Natural killer cell (primary cell): Measurements from ENCODE around the gene PER2. TPM values are rescaled to one million over a fixed set of nuclear protein-coding genes. Genes with fewer than 3 reads are reported as not detected.
A peak's percentile ranks its signal among the peaks of the same experiment; 100 is the strongest.

Experiments used
- ATAC-seq, 3 donors: fragments of 150-1000 bp in 2 of 3; fragments of 200-7000 bp in 1 of 3; cut with Tn5 transposase; 1 replicate in 1 of 3; 2 replicates in 2 of 3; pipeline ENCODE4 v1.10.0; 2021; ENCODE audit warnings: mild to moderate bottlenecking in 2 of 3, moderate library complexity in 2 of 3
- DNase-seq, 2 donors: peaks; one replicate each; pipeline versions ENCODE4 v3.0.0 to v3.0.0-alpha.2; 2013 to 2021; ENCODE audit warnings: mixed read lengths in 1 of 2
- H3K27ac ChIP-seq: one replicate; pipeline ENCODE4 v1.5.1; 2013; ENCODE audit warnings: mild to moderate bottlenecking, low read length
- H3K27me3 ChIP-seq: one replicate; pipeline ENCODE4 v1.6.1; 2013; ENCODE audit warnings: low read length; ENCODE audit not compliant: control insufficient read depth, insufficient read depth
- H3K36me3 ChIP-seq: one replicate; pipeline ENCODE4 v1.6.1; 2013; ENCODE audit warnings: low read length; ENCODE audit not compliant: control insufficient read depth, insufficient read depth
- H3K4me1 ChIP-seq: one replicate; pipeline ENCODE4 v1.6.1; 2013; ENCODE audit warnings: low read length; ENCODE audit not compliant: control insufficient read depth, insufficient read depth
- H3K4me3 ChIP-seq: one replicate; pipeline ENCODE4 v1.5.1; 2013; ENCODE audit warnings: low read length
- H3K9me3 ChIP-seq: one replicate; pipeline ENCODE4 v1.6.1; 2013; ENCODE audit warnings: low read length; ENCODE audit not compliant: control insufficient read depth, insufficient read depth
- H3K27ac Mint-ChIP-seq, 2 donors: one replicate each; pipeline ENCODE4 v1.8.0; 2022; ENCODE audit warnings: mild to moderate bottlenecking in 2 of 2, mixed read lengths in 2 of 2, moderate library complexity in 1 of 2
- H3K27me3 Mint-ChIP-seq, 2 donors: one replicate each; pipeline ENCODE4 v1.8.0; 2022; ENCODE audit warnings: low read depth in 2 of 2, mixed read lengths in 2 of 2
- H3K36me3 Mint-ChIP-seq: one replicate; pipeline ENCODE4 v1.8.0; 2022; ENCODE audit warnings: mixed read lengths
- H3K4me1 Mint-ChIP-seq, 2 donors: one replicate each; pipeline ENCODE4 v1.8.0; 2022; ENCODE audit warnings: mixed read lengths in 2 of 2
- H3K4me3 Mint-ChIP-seq: one replicate; pipeline ENCODE4 v1.8.0; 2022; ENCODE audit warnings: mild to moderate bottlenecking, moderate library complexity, mixed read lengths
- H3K9me3 Mint-ChIP-seq, 2 donors: one replicate each; pipeline ENCODE4 v1.8.0; 2022; ENCODE audit warnings: mixed read lengths in 2 of 2
- CTCF ChIP-seq: fragments of 200-600 bp; IDR thresholded peaks from one replicate; pipeline ENCODE4 v1.8.0; 2022; ENCODE audit warnings: antibody characterized with exemption
- WGBS: methylation state at CpG from one replicate; pipeline ENCODE4 v1.1.7; 2013; ENCODE audit warnings: missing lambda C conversion rate; ENCODE audit not compliant: insufficient coverage; 5-methylcytosine and 5-hydroxymethylcytosine counted together
- intact Hi-C: fragments of 100-400 bp; cut with micrococcal nuclease; formaldehyde crosslinking; loops from one replicate; pipeline ENCODE4 v1.14.2; 2022
- total RNA-seq, 4 donors: library from RNA; stranded (reverse); fragments of 120-200 nt in 1 of 4; gene quantifications; one replicate each; pipeline versions ENCODE4 v1.2.3 to v1.2.4, GENCODE V29; 2013 to 2022

The PER2 gene
- total RNA-seq, 3 donors from 2014 or later (not counting 1 experiment from before 2014, with no cell fraction given) = 26.3 to 32.9 (median 32.6) TPM

- Mint-ChIP-seq H3K27me3 (no peaks in the 10 kb centered on the region), H3K4me1 (peaks cover 0 to 5% of the 10 kb centered on the region in 2 donors), H3K4me3 (no peak overlapping the region), H3K9me3 (no peaks in the 10 kb centered on the region), H3K27ac (no peak overlapping the region), H3K36me3 (peaks cover 7% of the 10 kb centered on the region)
- Histone ChIP-seq H3K27ac (no peak overlapping the region), H3K36me3 (peaks cover 43% of the 10 kb centered on the region), H3K4me1 (no peaks in the 10 kb centered on the region), H3K9me3 (no peaks in the 10 kb centered on the region), H3K4me3 (no peak overlapping the region), H3K27me3 (no peaks in the 10 kb centered on the region)
- ATAC-seq = no peak
- TF ChIP-seq CTCF = no peak
- intact Hi-C loops = no loop called here
- WGBS = 85% methylated on average over 12 of the region's 13 CpGs
- no peak for DNase-seq
These were observed 17.3 kb downstream of the PER2 start for GRCh38 chr2:238271061-238271554.

GRCh38 chr2:238270606-238271005 is 17.8 kb downstream of the PER2 start:
- Histone ChIP-seq H3K36me3 (peaks cover 41% of the 10 kb centered on the region), H3K4me3 (no peak overlapping the region), H3K27ac (no peak overlapping the region), H3K9me3 (no peaks in the 10 kb centered on the region), H3K4me1 (no peaks in the 10 kb centered on the region), H3K27me3 (no peaks in the 10 kb centered on the region)
- Mint-ChIP-seq H3K27me3 (no peaks in the 10 kb centered on the region), H3K4me1 (peaks cover 0 to 5% of the 10 kb centered on the region in 2 donors), H3K4me3 (no peak overlapping the region), H3K9me3 (no peaks in the 10 kb centered on the region), H3K27ac (no peak overlapping the region), H3K36me3 (peaks cover 7% of the 10 kb centered on the region)
- peak in 1 of 3 donors; percentile 19 for ATAC-seq
- TF ChIP-seq CTCF = no peak
- 96% methylated on average over 9 of the region's 9 CpGs for WGBS
- intact Hi-C loops = no loop called here
- DNase-seq = no peak

GRCh38 chr2:238269741-238270140 is 18.7 kb downstream of the PER2 start:
- DNase-seq = no peak
- H3K36me3 ChIP-seq = peaks cover 37% of the 10 kb centered on the region
- Mint-ChIP-seq H3K4me1 (peaks cover 0 to 5% of the 10 kb centered on the region in 2 donors), H3K36me3 (peaks cover 7% of the 10 kb centered on the region), H3K9me3 (no peaks in the 10 kb centered on the region), H3K27me3 (no peaks in the 10 kb centered on the region), H3K4me3 (no peak overlapping the region), H3K27ac (no peak overlapping the region)
- intact Hi-C loops = no loop called here
- WGBS = 96% methylated on average over 6 of the region's 6 CpGs
- H3K4me3 ChIP-seq = no peak overlapping the region
- H3K27me3 ChIP-seq = no peaks in the 10 kb centered on the region
- TF ChIP-seq CTCF = no peak
- no peak for ATAC-seq
- H3K27ac ChIP-seq = no peak overlapping the region
- H3K4me1 ChIP-seq = no peaks in the 10 kb centered on the region
- no peaks in the 10 kb centered on the region for H3K9me3 ChIP-seq
